ENCODE data around the gene STAG1. TPM values are rescaled to one million over a fixed set of nuclear protein-coding genes. Genes with fewer than 3 reads are reported as not detected.

The STAG1 gene
- total and polyA plus RNA-seq, 2 experiments from 2014 or later, result 9.0 to 21.9 TPM

DNA sequence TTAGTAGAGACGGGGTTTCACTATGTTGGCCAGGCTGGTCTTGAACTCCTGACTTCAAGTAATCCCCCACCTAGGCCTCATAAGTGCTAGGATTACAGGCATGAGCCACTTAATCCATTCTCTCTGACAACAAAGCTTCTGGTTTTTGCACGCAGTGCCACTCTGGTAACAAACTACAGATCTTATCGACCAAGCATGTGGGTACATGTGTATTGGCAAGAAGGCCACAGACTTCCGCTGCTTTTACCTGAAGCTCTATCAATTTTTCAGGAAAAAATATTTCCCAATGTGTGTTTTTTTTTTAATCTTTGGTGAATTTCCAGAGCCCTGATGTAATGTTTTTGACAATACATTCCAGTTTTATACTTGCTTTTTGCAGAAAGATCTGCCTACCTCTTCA is 319.5 kb downstream of the STAG1 start (continued):
- TF ChIP-seq, protein P1, sequence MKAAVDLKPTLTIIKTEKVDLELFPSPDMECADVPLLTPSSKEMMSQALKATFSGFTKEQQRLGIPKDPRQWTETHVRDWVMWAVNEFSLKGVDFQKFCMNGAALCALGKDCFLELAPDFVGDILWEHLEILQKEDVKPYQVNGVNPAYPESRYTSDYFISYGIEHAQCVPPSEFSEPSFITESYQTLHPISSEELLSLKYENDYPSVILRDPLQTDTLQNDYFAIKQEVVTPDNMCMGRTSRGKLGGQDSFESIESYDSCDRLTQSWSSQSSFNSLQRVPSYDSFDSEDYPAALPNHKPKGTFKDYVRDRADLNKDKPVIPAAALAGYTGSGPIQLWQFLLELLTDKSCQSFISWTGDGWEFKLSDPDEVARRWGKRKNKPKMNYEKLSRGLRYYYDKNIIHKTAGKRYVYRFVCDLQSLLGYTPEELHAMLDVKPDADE (IDR thresholded peaks at IDR 0.05), result no peak
- TF ChIP-seq POLR2AphosphoS5 (IDR thresholded peaks at IDR 0.05; ENCODE audit: low read depth) (no peak), STAT1 (IDR thresholded peaks at IDR 0.05; ENCODE audit: unreplicated experiment) (no peak), EZH2 (IDR thresholded peaks at IDR 0.05; ENCODE audit: low read depth, unreplicated experiment) (no peak), ZNF331 (CRISPR knock-in tag; IDR thresholded peaks at IDR 0.05; ENCODE audit: low read depth) (no peak), CREB1 (CRISPR knock-in tag; IDR thresholded peaks at IDR 0.05; ENCODE audit: low read depth) (no peak), NANOG (IDR thresholded peaks at IDR 0.05; ENCODE audit: borderline replicate concordance) (no peak), EZH2phosphoT487 (IDR thresholded peaks at IDR 0.05; ENCODE audit: unreplicated experiment) (no peak)
- TF ChIP-seq, protein P2, sequence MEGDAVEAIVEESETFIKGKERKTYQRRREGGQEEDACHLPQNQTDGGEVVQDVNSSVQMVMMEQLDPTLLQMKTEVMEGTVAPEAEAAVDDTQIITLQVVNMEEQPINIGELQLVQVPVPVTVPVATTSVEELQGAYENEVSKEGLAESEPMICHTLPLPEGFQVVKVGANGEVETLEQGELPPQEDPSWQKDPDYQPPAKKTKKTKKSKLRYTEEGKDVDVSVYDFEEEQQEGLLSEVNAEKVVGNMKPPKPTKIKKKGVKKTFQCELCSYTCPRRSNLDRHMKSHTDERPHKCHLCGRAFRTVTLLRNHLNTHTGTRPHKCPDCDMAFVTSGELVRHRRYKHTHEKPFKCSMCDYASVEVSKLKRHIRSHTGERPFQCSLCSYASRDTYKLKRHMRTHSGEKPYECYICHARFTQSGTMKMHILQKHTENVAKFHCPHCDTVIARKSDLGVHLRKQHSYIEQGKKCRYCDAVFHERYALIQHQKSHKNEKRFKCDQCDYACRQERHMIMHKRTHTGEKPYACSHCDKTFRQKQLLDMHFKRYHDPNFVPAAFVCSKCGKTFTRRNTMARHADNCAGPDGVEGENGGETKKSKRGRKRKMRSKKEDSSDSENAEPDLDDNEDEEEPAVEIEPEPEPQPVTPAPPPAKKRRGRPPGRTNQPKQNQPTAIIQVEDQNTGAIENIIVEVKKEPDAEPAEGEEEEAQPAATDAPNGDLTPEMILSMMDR (conservative IDR thresholded peaks at IDR 0.05; ENCODE audit: low read depth in 2 of 2), result no peak

DNA sequence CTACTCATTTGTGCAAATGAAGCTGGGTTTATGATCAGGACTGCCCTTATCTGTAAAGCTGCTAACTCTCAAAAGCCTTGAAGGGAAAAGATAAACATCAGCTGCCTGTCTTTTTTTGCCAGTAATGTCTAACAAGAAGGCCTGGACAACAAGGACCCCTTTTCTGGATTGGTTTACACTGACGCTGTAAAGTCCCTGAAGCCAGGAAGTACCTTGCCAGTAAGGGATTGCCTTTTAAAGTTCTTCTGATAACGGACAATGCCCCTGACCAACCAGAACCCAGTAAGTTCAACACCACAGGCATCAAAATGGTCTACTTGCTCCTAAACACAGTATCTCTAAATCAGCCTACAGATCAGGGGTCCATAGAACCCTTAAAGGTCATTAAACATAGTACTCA is 324.0 kb downstream of the STAG1 start:
- no peaks in the 10 kb centered on the region for H3K36me3 ChIP-seq (ENCODE audit: insufficient read depth)
- DNase-seq (ENCODE audit: low spot score) (no peak), ATAC-seq (no peak)
- Mint-ChIP-seq H3K36me3 (ENCODE audit: low read depth) (no peaks in the 10 kb centered on the region), H3K27ac (no peak overlapping the region), H3K9me3 (no peaks in the 10 kb centered on the region), H3K27me3 (ENCODE audit: insufficient read depth, low read depth, poor library complexity) (peaks cover 2% of the 10 kb centered on the region), H3K4me1 (no peaks in the 10 kb centered on the region), H3K4me3 (no peak overlapping the region)
- H3F3A ChIP-seq (replicated peaks; ENCODE audit: low read depth), result no peaks in the 10 kb centered on the region
- H2AFZ ChIP-seq, result no peak overlapping the region
- H3K4me3 ChIP-seq, result no peak overlapping the region
- no peaks in the 10 kb centered on the region for H4K20me1 ChIP-seq (replicated peaks; ENCODE audit: insufficient read depth)
- H3K4me1 ChIP-seq (ENCODE audit: insufficient read depth), result no peaks in the 10 kb centered on the region
- no peaks in the 10 kb centered on the region for H3K79me2 ChIP-seq (replicated peaks; ENCODE audit: insufficient read depth)
- no peak overlapping the region for H3K27ac ChIP-seq (ENCODE audit: low read depth)
- H3K9me2 ChIP-seq (ENCODE audit: insufficient read depth), result no peaks in the 10 kb centered on the region
- H3K27me3 ChIP-seq (ENCODE audit: insufficient read depth), result no peaks in the 10 kb centered on the region
- H3K4me2 ChIP-seq, result no peak overlapping the region
- TF ChIP-seq EZH2phosphoT487 (IDR thresholded peaks at IDR 0.05; ENCODE audit: unreplicated experiment) (no peak), NANOG (IDR thresholded peaks at IDR 0.05; ENCODE audit: borderline replicate concordance) (no peak), STAT1 (IDR thresholded peaks at IDR 0.05; ENCODE audit: unreplicated experiment) (no peak), ZNF331 (CRISPR knock-in tag; IDR thresholded peaks at IDR 0.05; ENCODE audit: low read depth) (no peak), EZH2 (IDR thresholded peaks at IDR 0.05; ENCODE audit: low read depth, unreplicated experiment) (no peak), JUNB (IDR thresholded peaks at IDR 0.05; ENCODE audit: unreplicated experiment) (no peak)
- TF ChIP-seq, protein P3, sequence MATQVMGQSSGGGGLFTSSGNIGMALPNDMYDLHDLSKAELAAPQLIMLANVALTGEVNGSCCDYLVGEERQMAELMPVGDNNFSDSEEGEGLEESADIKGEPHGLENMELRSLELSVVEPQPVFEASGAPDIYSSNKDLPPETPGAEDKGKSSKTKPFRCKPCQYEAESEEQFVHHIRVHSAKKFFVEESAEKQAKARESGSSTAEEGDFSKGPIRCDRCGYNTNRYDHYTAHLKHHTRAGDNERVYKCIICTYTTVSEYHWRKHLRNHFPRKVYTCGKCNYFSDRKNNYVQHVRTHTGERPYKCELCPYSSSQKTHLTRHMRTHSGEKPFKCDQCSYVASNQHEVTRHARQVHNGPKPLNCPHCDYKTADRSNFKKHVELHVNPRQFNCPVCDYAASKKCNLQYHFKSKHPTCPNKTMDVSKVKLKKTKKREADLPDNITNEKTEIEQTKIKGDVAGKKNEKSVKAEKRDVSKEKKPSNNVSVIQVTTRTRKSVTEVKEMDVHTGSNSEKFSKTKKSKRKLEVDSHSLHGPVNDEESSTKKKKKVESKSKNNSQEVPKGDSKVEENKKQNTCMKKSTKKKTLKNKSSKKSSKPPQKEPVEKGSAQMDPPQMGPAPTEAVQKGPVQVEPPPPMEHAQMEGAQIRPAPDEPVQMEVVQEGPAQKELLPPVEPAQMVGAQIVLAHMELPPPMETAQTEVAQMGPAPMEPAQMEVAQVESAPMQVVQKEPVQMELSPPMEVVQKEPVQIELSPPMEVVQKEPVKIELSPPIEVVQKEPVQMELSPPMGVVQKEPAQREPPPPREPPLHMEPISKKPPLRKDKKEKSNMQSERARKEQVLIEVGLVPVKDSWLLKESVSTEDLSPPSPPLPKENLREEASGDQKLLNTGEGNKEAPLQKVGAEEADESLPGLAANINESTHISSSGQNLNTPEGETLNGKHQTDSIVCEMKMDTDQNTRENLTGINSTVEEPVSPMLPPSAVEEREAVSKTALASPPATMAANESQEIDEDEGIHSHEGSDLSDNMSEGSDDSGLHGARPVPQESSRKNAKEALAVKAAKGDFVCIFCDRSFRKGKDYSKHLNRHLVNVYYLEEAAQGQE (IDR thresholded peaks at IDR 0.05; ENCODE audit: unreplicated experiment), result no peak
- TF ChIP-seq, protein P2 (conservative IDR thresholded peaks at IDR 0.05; ENCODE audit: low read depth in 2 of 2), result no peak
- TF ChIP-seq, protein P1 (IDR thresholded peaks at IDR 0.05), result no peak
